Smooth muscle cell (in vitro differentiated cells): ENCODE data around the gene NRG3. TPM values are rescaled to one million over a fixed set of nuclear protein-coding genes. Genes with fewer than 3 reads are reported as not detected.

ENCODE experiments used
- DNase-seq: peaks from one replicate; lab custom pipeline; 2025; ENCODE audit not compliant: unreplicated experiment; lab: John Stamatoyannopoulos, UW
- H2AFZ ChIP-seq: fragments of 200-600 bp; sonication (generic); 2 replicates; pipeline ENCODE4 v1.6.0; 2016; ENCODE audit warnings: antibody characterized with exemption, low read depth, mild to moderate bottlenecking
- H3F3A ChIP-seq: fragments of 200-600 bp; sonication (generic); 2 replicates; pipeline ENCODE4 v1.6.0; 2017; ENCODE audit warnings: antibody characterized with exemption, low read depth
- H3K27ac ChIP-seq: fragments of 200-600 bp; sonication (generic); 2 replicates; pipeline ENCODE4 v1.5.1; 2016; ENCODE audit warnings: low read depth, mild to moderate bottlenecking
- H3K27me3 ChIP-seq: fragments of 200-600 bp; sonication (generic); 2 replicates; pipeline ENCODE4 v1.6.1; 2016; ENCODE audit warnings: low read depth, mild to moderate bottlenecking
- H3K36me3 ChIP-seq: fragments of 200-600 bp; sonication (generic); 2 replicates; pipeline ENCODE4 v1.5.1; 2016; ENCODE audit warnings: low read depth
- H3K4me1 ChIP-seq: fragments of 200-600 bp; sonication (generic); 2 replicates; pipeline ENCODE4 v1.5.1; 2016; ENCODE audit warnings: low read depth
- H3K4me2 ChIP-seq: fragments of 200-600 bp; sonication (generic); 2 replicates; pipeline ENCODE4 v1.6.0; 2016; ENCODE audit warnings: mild to moderate bottlenecking
- H3K4me3 ChIP-seq: fragments of 200-600 bp; sonication (generic); 2 replicates; pipeline ENCODE4 v1.5.1; 2016; ENCODE audit warnings: mild to moderate bottlenecking
- H3K79me2 ChIP-seq: fragments of 200-600 bp; sonication (generic); 2 replicates; pipeline ENCODE4 v1.6.0; 2016; ENCODE audit warnings: low read depth, mild to moderate bottlenecking
- H3K9ac ChIP-seq: fragments of 200-600 bp; sonication (generic); 2 replicates; pipeline ENCODE4 v1.6.0; 2016; ENCODE audit warnings: low read depth
- H3K9me3 ChIP-seq: fragments of 200-600 bp; sonication (generic); replicated peaks from 2 replicates; pipeline ENCODE4 v1.5.1; 2016; ENCODE audit warnings: low read depth
- H4K20me1 ChIP-seq: fragments of 200-600 bp; sonication (generic); 2 replicates; pipeline ENCODE4 v1.6.0; 2016; ENCODE audit warnings: low read depth
- CTCF ChIP-seq: fragments of 200-600 bp; sonication (generic); IDR thresholded peaks from 2 replicates; pipeline ENCODE4 v1.5.1; 2017; ENCODE audit warnings: borderline replicate concordance, mild to moderate bottlenecking, antibody characterized with exemption; ENCODE audit not compliant: insufficient read depth, poor library complexity, severe bottlenecking
- WGBS: methylation state at CpG from one replicate; pipeline ENCODE4 v1.1.7; 2016; ENCODE audit warnings: low lambda C conversion rate; 5-methylcytosine and 5-hydroxymethylcytosine counted together
- polyA plus RNA-seq: library from polyadenylated mRNA; unstranded; fragments of >200 nt; fragmentation: Nextera tagmentation; extraction: Ambion mirVana; gene quantifications from 2 replicates; pipeline ENCODE4 v1.2.1, GENCODE V29; 2016
- total RNA-seq: library from RNA; depleted of rRNA; stranded (reverse); fragments of >200 nt; gene quantifications from 2 replicates; pipeline ENCODE4 v1.2.3, GENCODE V29; 2014

Gene NRG3
- total and polyA plus RNA-seq, 2 experiments from 2014 or later, result 4.0 to 4.8 TPM

DNA sequence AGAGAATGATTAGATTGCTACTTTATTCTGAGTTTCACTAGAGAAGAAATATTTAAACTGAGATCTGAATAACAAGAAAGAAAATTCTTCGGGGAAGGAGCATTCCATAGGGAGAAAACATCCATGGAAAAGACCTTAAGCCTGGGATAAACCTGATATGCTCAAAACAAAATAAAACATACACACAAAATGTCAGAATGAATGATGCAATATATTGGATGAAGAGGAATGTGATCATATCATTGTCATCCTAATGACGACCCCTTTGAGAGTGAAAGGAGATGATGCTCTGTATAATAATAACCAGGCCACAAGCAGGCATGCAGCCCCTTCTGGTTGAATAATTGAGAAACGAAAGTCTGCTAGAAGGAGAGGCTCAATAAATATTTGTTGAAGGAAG lies 882.4 kb downstream of the NRG3 start:
- Histone ChIP-seq H2AFZ (no peak overlapping the region), H3K9ac (no peak overlapping the region), H4K20me1 (no peaks in the 10 kb centered on the region), H3K9me3 (no peaks in the 10 kb centered on the region), H3K36me3 (no peaks in the 10 kb centered on the region), H3K4me2 (no peak overlapping the region), H3K4me3 (no peak overlapping the region), H3F3A (no peaks in the 10 kb centered on the region), H3K27me3 (no peaks in the 10 kb centered on the region), H3K27ac (no peak overlapping the region), H3K4me1 (no peaks in the 10 kb centered on the region), H3K79me2 (no peaks in the 10 kb centered on the region)
- 89% methylated on average over 3 of the region's 3 CpGs for WGBS
- DNase-seq, result no peak
- TF ChIP-seq CTCF, result no peak

- DNase-seq, result no peak
- H2AFZ ChIP-seq, result no peak overlapping the region
Observed at GRCh38 chr10:82757901-82758300, 882.9 kb downstream of the NRG3 start.

DNA sequence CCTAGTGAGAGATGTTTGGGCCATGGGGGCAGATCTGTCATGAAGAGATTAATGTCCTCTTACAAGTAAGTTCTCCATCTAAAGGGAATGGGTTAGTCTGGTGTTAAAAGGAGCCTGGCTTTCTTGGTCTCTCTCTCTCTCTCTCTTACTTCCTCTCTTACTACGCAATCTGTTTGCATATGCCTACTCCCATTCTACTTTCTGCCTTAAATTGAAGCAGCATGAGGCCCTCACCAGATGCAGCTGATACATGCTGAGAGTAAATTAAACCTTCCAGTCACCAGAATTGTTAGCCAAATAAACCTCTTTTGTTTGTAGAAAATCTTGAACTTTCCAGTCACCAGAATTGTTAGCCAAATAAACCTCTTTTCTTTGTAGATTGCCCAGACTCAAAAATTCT lies 884.1 kb downstream of the NRG3 start:
- H4K20me1 ChIP-seq, result no peaks in the 10 kb centered on the region
- no peak overlapping the region for H3K4me2 ChIP-seq
- no peaks in the 10 kb centered on the region for H3K27me3 ChIP-seq
- H3K36me3 ChIP-seq, result no peaks in the 10 kb centered on the region
- no peaks in the 10 kb centered on the region for H3K79me2 ChIP-seq
- 90% methylated on average over 1 of the region's 1 CpG for WGBS
- H3K9ac ChIP-seq, result no peak overlapping the region
- H3K4me3 ChIP-seq, result no peak overlapping the region
- DNase-seq, result no peak
- H2AFZ ChIP-seq, result no peak overlapping the region
- no peak for TF ChIP-seq CTCF
- H3F3A ChIP-seq, result no peaks in the 10 kb centered on the region
- H3K27ac ChIP-seq, result no peak overlapping the region
- H3K4me1 ChIP-seq, result no peaks in the 10 kb centered on the region
- H3K9me3 ChIP-seq, result no peaks in the 10 kb centered on the region

More at GRCh38 chr10:82757901-82758300, 882.9 kb downstream of the NRG3 start:
- Histone ChIP-seq H4K20me1 (no peaks in the 10 kb centered on the region), H3K4me1 (no peaks in the 10 kb centered on the region), H3K79me2 (no peaks in the 10 kb centered on the region), H3K9ac (no peak overlapping the region), H3K36me3 (no peaks in the 10 kb centered on the region), H3K4me3 (no peak overlapping the region), H3K4me2 (no peak overlapping the region), H3F3A (no peaks in the 10 kb centered on the region), H3K27me3 (no peaks in the 10 kb centered on the region), H3K27ac (no peak overlapping the region), H3K9me3 (no peaks in the 10 kb centered on the region)
- TF ChIP-seq CTCF, result no peak

- no peaks in the 10 kb centered on the region for H3K27me3 ChIP-seq
- H3K79me2 ChIP-seq, result no peaks in the 10 kb centered on the region
- no peak overlapping the region for H3K4me3 ChIP-seq
- no peak overlapping the region for H2AFZ ChIP-seq
- H3K9ac ChIP-seq, result no peak overlapping the region
- H3F3A ChIP-seq, result no peaks in the 10 kb centered on the region
- H3K27ac ChIP-seq, result no peak overlapping the region
- no peak for TF ChIP-seq CTCF
- no peak for DNase-seq
- no peaks in the 10 kb centered on the region for H3K4me1 ChIP-seq
- no peak overlapping the region for H3K4me2 ChIP-seq
- no peaks in the 10 kb centered on the region for H3K36me3 ChIP-seq
- H3K9me3 ChIP-seq, result no peaks in the 10 kb centered on the region
- WGBS, result 91% methylated on average over 2 of the region's 2 CpGs
- no peaks in the 10 kb centered on the region for H4K20me1 ChIP-seq
Observed at GRCh38 chr10:82762641-82763040, 887.6 kb downstream of the NRG3 start.
